Prostate gland (tissue), 2 donors: Measurements from ENCODE around the gene MYBL2. TPM values are rescaled to one million over a fixed set of nuclear protein-coding genes. Genes with fewer than 3 reads are reported as not detected.

Experiments
- DNase-seq: peaks from one replicate; pipeline ENCODE4 v3.0.0-alpha.2; 2019; ENCODE audit warnings: low spot score
- H3K27ac ChIP-seq, 2 donors: fragments of 200-600 bp; sonication (generic); 2 replicates each; pipeline ENCODE4 v1.5.1; 2017 to 2019
- H3K27me3 ChIP-seq: fragments of 200-600 bp; sonication (generic); replicated peaks from 2 replicates; pipeline ENCODE4 v1.5.1; 2019; ENCODE audit not compliant: insufficient read depth
- H3K36me3 ChIP-seq, 2 donors: fragments of 200-600 bp; sonication (generic); 1 replicate in 1 of 2; 2 replicates in 1 of 2; pipeline versions ENCODE4 v1.5.1 to v1.8.1; 2017 to 2019
- H3K4me1 ChIP-seq: fragments of 200-600 bp; sonication (generic); replicated peaks from 2 replicates; pipeline ENCODE4 v1.5.1; 2019
- H3K4me3 ChIP-seq, 2 donors: fragments of 200-600 bp; sonication (generic); 2 replicates each; pipeline ENCODE4 v1.5.1; 2017 to 2019
- H3K9me3 ChIP-seq: fragments of 200-600 bp; sonication (generic); 2 replicates; pipeline ENCODE4 v1.5.1; 2017
- CTCF ChIP-seq, 4 experiments: fragments of 200-600 bp in 2 of 4; fragments of 450-650 bp in 2 of 4; sonication (generic) in 2 of 4; IDR thresholded peaks; 1 replicate in 3 of 4; 2 replicates in 1 of 4; pipeline ENCODE4 v1.5.1; 2016 to 2019; ENCODE audit warnings: antibody characterized with exemption in 4 of 4, mild to moderate bottlenecking in 2 of 4, moderate library complexity in 2 of 4
- POLR2A ChIP-seq: fragments of 450-650 bp; IDR thresholded peaks from one replicate; pipeline ENCODE4 v1.6.1; 2016; ENCODE audit warnings: antibody characterized with exemption, mild to moderate bottlenecking
- POLR2AphosphoS5 ChIP-seq: sonication (generic); formaldehyde crosslinking; IDR thresholded peaks from one replicate; pipeline ENCODE4 v1.6.1; 2017; ENCODE audit warnings: antibody characterized with exemption
- WGBS: methylation state at CpG from one replicate; pipeline ENCODE4 v1.1.5; 2018; 5-methylcytosine and 5-hydroxymethylcytosine counted together
- intact Hi-C: fragments of 100-400 bp; cut with DNase I; formaldehyde crosslinking; loops from one replicate; pipeline ENCODE4 v1.14.2; 2022
- total RNA-seq, 2 donors: library from RNA; depleted of rRNA; stranded (reverse); fragments of >200 nt; gene quantifications; one replicate each; pipeline ENCODE4 v1.1.0, GENCODE V29; 2016

MYBL2 gene
- total RNA-seq, 2 donors from 2014 or later = 0.36 to 11.6 TPM

GRCh38 chr20:43658069-43658722 lies 8.7 kb upstream of the MYBL2 start:
- H3K36me3 ChIP-seq = no peaks in the 10 kb centered on the region
- intact Hi-C loops = no loop called here
- peak overlapping the region in 1 of 2 donors; percentile 74 for H3K27ac ChIP-seq
- no peak for DNase-seq
- H3K4me3 ChIP-seq = peak overlapping the region; percentile 51 to 55
- H3K27me3 ChIP-seq = no peaks in the 10 kb centered on the region
- no peaks in the 10 kb centered on the region for H3K4me1 ChIP-seq
- no peaks in the 10 kb centered on the region for H3K9me3 ChIP-seq
- WGBS = 69% methylated on average over 11 of the region's 11 CpGs
- TF ChIP-seq CTCF (IDR thresholded peaks at IDR 0.05) (no peak), POLR2AphosphoS5 (no peak), POLR2A (no peak)

- Histone ChIP-seq H3K4me1 (no peaks in the 10 kb centered on the region), H3K9me3 (no peaks in the 10 kb centered on the region), H3K4me3 (no peak overlapping the region), H3K27ac (no peak overlapping the region), H3K36me3 (no peaks in the 10 kb centered on the region), H3K27me3 (no peaks in the 10 kb centered on the region)
- WGBS = 88% methylated on average over 6 of the region's 6 CpGs
- intact Hi-C loops = no loop called here
- DNase-seq = no peak
- TF ChIP-seq POLR2AphosphoS5 (no peak), CTCF (IDR thresholded peaks at IDR 0.05) (no peak), POLR2A (no peak)
Observed at GRCh38 chr20:43658723-43659419, 8.0 kb upstream of the MYBL2 start.

GRCh38 chr20:43662943-43663655 lies 3.8 kb upstream of the MYBL2 start:
- intact Hi-C loops = no loop called here
- Histone ChIP-seq H3K27ac (no peak overlapping the region), H3K4me1 (no peaks in the 10 kb centered on the region), H3K4me3 (no peak overlapping the region), H3K27me3 (no peaks in the 10 kb centered on the region), H3K9me3 (no peaks in the 10 kb centered on the region), H3K36me3 (no peaks in the 10 kb centered on the region)
- 75% methylated on average over 2 of the region's 2 CpGs for WGBS
- TF ChIP-seq CTCF (IDR thresholded peaks at IDR 0.05) = no peak
- TF ChIP-seq POLR2A = no peak
- TF ChIP-seq POLR2AphosphoS5 = no peak
- no peak for DNase-seq

- Histone ChIP-seq H3K36me3 (no peaks in the 10 kb centered on the region), H3K4me1 (no peaks in the 10 kb centered on the region), H3K4me3 (no peak overlapping the region), H3K9me3 (no peaks in the 10 kb centered on the region), H3K27ac (no peak overlapping the region), H3K27me3 (no peaks in the 10 kb centered on the region)
- intact Hi-C loops = no loop called here
- no peak for DNase-seq
- WGBS = 75% methylated on average over 6 of the region's 6 CpGs
- TF ChIP-seq CTCF (IDR thresholded peaks at IDR 0.05) (no peak), POLR2A (no peak)
Observed at GRCh38 chr20:43665466-43666176, 1.3 kb upstream of the MYBL2 start.
